Neutrophil (primary cell): ENCODE results near the gene KMT2B.

Experiments used
- H3K27ac ChIP-seq: fragments of 200-600 bp; sonication (generic); 2 replicates; pipeline ENCODE4 v1.5.1; 2016; ENCODE audit warnings: mild to moderate bottlenecking, moderate library complexity
- H3K27me3 ChIP-seq: fragments of 200-600 bp; sonication (generic); 2 replicates; pipeline ENCODE4 v1.6.0; 2016; ENCODE audit warnings: mild to moderate bottlenecking
- H3K36me3 ChIP-seq: fragments of 200-600 bp; sonication (generic); 2 replicates; pipeline ENCODE4 v1.5.1; 2017
- H3K4me1 ChIP-seq, 2 experiments: fragments of 200-600 bp in 1 of 2; sonication (generic) in 1 of 2; 1 replicate in 1 of 2; 2 replicates in 1 of 2; pipeline versions ENCODE4 v1.5.1 to v1.6.1; 2013 to 2016; ENCODE audit warnings: low read depth in 1 of 2, low read length in 1 of 2, mild to moderate bottlenecking in 1 of 2, moderate library complexity in 1 of 2; ENCODE audit not compliant: control insufficient read depth in 1 of 2, insufficient read depth in 1 of 2
- H3K4me3 ChIP-seq, 2 experiments: fragments of 200-600 bp in 1 of 2; sonication (generic) in 1 of 2; 1 replicate in 1 of 2; 2 replicates in 1 of 2; pipeline ENCODE4 v1.5.1; 2013 to 2016; ENCODE audit warnings: low read depth in 1 of 2, low read length in 1 of 2, mild to moderate bottlenecking in 1 of 2, moderate library complexity in 1 of 2
- H3K9me3 ChIP-seq: fragments of 200-600 bp; sonication (generic); 2 replicates; pipeline ENCODE4 v1.5.1; 2016
- TF ChIP-seq, protein P1 (sequence below): fragments of 200-600 bp; sonication (generic); IDR thresholded peaks from 2 replicates; pipeline ENCODE4 v1.5.1; 2016; ENCODE audit warnings: antibody characterized with exemption

KMT2B gene

DNA sequence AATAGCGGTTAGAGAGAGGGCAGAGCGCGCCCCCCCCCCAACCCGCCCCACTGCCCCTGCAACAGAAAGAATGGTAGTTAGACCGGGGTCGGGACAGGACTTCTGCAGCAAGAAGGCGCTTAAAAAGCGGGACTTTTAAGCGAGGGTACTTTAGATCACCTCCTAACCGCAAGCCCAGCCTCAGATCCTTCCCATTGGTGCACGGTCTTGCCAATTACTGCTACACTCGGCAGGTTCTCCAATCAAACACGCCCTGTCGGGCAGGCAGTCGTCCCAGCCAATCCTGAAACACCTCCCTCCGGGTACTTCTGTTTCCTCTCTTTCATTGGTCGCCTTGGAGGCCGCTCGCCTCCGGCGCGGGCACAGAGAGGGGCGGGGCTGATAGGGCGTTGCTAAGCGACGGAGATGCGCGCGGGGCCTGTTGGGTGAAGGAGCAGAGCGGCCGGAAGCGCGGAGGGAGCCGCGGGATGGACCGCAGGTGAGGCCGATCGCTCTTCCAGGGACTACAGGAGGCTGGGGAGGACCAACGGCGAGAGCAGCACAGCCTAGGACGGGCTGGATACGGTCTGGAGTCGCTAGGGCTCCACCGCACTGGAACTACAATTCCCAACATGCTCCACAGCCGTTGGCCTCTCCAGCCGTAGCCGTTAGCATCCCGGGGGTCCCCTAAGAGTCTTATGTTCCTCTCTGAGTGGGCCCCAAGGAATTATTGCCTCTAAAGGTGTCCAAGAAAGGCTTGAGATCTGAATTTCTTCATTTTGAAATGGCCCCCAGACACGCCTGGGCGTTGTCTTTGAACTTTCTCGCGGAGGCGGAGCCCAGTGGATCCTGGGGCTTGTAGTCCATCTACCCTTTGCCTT, 40.2 kb downstream of the KMT2B start, which contains the start of gene PROSER3:
TSS of gene PROSER3 (plus strand) at position 428 of the 860 bp plus-strand sequence. CDS start at position 468, 40 bp downstream.
- H3K9me3 ChIP-seq, result no peaks in the 10 kb centered on the region
- peaks cover 33% of the 10 kb centered on the region for H3K27me3 ChIP-seq
- H3K4me1 ChIP-seq, result peaks cover 33 to 36% of the 10 kb centered on the region in 2 experiments
- H3K27ac ChIP-seq, result peak within 1 kb of the TSS; percentile 85
- H3K36me3 ChIP-seq, result peaks cover 42% of the 10 kb centered on the region
- H3K4me3 ChIP-seq, result peak within 1 kb of the TSS; percentile 78 to 87
- TF ChIP-seq, protein P1, sequence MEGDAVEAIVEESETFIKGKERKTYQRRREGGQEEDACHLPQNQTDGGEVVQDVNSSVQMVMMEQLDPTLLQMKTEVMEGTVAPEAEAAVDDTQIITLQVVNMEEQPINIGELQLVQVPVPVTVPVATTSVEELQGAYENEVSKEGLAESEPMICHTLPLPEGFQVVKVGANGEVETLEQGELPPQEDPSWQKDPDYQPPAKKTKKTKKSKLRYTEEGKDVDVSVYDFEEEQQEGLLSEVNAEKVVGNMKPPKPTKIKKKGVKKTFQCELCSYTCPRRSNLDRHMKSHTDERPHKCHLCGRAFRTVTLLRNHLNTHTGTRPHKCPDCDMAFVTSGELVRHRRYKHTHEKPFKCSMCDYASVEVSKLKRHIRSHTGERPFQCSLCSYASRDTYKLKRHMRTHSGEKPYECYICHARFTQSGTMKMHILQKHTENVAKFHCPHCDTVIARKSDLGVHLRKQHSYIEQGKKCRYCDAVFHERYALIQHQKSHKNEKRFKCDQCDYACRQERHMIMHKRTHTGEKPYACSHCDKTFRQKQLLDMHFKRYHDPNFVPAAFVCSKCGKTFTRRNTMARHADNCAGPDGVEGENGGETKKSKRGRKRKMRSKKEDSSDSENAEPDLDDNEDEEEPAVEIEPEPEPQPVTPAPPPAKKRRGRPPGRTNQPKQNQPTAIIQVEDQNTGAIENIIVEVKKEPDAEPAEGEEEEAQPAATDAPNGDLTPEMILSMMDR, result peak; percentile 14

DNA sequence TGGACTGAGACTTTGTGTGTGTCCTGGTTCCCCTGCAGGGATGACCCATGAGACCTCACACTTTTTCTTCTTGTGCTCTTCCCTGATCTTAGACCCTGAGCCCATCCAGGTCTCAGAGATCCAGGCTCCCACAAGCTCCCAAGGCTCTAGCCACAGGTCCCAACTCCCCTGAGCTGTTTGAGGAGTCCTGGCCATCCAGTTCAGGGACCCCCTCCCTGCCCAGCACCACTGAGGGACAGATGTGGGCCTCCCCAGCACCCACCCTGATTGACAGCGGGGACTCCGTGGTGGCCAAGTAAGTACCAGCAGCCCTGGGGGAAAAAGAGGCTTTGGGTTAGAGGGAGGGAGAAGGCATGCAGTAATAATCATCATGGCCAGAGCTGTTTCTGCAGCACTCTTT, 41.9 kb downstream of the KMT2B start:
- TF ChIP-seq, protein P1, result no peak

DNA sequence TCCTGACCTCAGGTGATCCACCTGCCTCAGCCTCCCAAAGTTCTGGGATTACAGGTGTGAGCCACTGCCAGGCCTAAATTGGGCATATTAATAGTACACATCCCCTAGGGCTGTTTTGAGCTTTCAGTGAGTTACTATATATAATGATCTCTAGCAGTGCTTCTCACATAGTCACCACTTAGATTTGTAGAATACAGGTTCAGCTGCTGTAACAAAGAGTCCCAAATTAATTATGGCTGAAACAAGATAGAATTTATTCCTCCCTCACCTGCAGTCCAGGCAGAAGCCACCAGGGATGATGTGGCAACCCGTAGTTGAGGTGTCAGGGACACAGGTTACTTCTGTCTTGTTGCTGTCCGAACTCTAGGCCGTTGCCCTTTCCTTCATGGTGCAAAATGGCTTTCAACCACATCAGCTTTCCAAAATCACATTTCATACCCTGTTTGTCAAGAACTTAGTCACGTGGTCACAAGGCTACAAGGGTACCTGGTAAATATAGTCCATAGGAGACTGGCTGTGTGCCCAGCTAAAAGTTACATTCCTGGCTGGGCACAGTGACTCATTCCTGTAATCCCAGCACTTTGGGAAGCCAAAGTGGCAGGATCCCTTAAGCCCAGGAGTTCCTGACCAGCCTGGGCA, 43.0 kb downstream of the KMT2B start:
- H3K27me3 ChIP-seq, result peaks cover 17% of the 10 kb centered on the region
- no peaks in the 10 kb centered on the region for H3K9me3 ChIP-seq
- H3K36me3 ChIP-seq, result peaks cover 34% of the 10 kb centered on the region
- TF ChIP-seq, protein P1, result no peak
- no peak overlapping the region for H3K27ac ChIP-seq
- H3K4me3 ChIP-seq, result no peak overlapping the region
- peaks cover 24% of the 10 kb centered on the region in 2 experiments for H3K4me1 ChIP-seq

More for the DNA sequence above, 41.9 kb downstream of the KMT2B start:
- Histone ChIP-seq H3K9me3 (no peaks in the 10 kb centered on the region), H3K27ac (no peak overlapping the region), H3K36me3 (peaks cover 34% of the 10 kb centered on the region), H3K27me3 (peaks cover 29% of the 10 kb centered on the region), H3K4me1 (peaks cover 33 to 36% of the 10 kb centered on the region in 2 experiments), H3K4me3 (no peak overlapping the region)

DNA sequence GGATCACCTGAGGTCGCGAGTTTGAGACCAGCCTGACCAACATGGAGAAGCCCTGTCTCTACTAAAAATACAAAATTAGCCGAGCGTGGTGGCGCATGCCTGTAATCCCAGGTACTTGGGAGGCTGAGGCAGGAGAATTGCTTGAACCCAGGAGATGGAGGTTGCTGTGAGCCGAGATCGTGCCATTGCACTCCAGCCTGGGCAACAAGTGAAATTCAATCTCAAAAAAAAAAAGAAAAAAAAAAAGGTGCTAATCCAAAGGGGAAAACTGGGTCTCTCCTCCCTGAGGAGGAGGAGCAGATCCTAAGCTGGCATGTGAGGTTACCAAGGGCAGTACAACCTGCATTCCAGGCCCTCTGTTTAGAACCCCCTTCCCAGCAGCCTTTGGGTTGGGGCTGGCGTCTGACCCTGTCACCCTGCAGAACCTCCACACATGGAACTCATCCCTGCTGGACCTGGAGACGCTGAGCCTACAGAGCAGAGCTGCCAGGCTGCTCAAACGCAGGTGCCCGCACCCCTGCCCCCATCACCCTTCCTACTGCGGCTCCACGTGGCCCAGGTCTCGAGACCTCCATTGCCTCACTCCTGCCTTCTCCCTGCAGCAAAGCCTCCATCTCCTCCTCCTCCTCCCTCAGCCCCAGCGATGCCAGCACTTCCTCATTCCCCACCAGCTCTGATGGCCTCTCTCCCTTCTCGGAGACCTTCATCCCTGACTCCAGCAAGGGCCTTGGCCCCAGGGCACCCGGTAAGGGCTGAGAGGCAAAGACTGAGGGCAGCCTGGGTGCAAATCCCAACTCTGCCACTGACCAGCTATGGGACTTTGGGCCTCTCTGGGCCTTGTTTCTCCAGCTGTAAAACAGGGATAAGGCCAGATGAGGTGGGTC, 46.9 kb downstream of the KMT2B start:
- Histone ChIP-seq H3K27me3 (no peaks in the 10 kb centered on the region), H3K4me1 (no peaks in the 10 kb centered on the region), H3K27ac (no peak overlapping the region), H3K9me3 (no peaks in the 10 kb centered on the region), H3K36me3 (peaks cover 59% of the 10 kb centered on the region), H3K4me3 (no peak overlapping the region)
- TF ChIP-seq, protein P1, result no peak

DNA sequence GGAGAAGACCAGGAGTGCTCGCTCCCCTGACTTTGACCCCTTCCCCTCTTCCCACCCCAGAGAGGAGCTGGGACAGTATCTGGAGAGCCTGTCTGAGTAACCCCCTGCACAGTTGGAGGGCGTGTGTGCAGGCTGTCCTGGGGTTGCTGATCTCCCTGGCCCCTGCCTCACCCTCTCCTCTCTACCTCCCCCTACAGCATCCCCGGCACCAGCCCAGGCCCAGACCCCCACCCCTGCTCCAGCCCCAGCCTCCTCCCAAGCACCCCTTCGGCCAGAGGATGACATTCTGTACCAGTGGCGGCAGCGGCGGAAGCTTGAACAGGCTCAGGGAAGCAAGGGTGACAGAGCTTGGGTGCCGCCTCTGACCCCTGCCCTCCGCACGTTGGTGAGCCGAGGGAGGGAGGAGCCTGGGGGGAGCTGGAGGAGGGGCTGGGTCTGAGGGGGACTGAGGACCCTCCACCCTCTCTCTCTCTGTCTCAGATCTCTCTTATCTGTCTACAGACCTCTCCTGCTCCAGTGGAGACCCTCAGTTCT, 48.8 kb downstream of the KMT2B start:
- H3K27me3 ChIP-seq, result no peaks in the 10 kb centered on the region
- peaks cover 52% of the 10 kb centered on the region for H3K36me3 ChIP-seq
- H3K4me3 ChIP-seq, result no peak overlapping the region
- H3K27ac ChIP-seq, result no peak overlapping the region
- H3K4me1 ChIP-seq, result no peaks in the 10 kb centered on the region
- no peaks in the 10 kb centered on the region for H3K9me3 ChIP-seq
- TF ChIP-seq, protein P1, result no peak
